Measurements from ENCODE around the gene EVI5. TPM values are rescaled to one million over a fixed set of nuclear protein-coding genes. Genes with fewer than 3 reads are reported as not detected.

The EVI5 gene
- total RNA-seq, 1 experiment from 2014 or later: 38.2 TPM

DNA sequence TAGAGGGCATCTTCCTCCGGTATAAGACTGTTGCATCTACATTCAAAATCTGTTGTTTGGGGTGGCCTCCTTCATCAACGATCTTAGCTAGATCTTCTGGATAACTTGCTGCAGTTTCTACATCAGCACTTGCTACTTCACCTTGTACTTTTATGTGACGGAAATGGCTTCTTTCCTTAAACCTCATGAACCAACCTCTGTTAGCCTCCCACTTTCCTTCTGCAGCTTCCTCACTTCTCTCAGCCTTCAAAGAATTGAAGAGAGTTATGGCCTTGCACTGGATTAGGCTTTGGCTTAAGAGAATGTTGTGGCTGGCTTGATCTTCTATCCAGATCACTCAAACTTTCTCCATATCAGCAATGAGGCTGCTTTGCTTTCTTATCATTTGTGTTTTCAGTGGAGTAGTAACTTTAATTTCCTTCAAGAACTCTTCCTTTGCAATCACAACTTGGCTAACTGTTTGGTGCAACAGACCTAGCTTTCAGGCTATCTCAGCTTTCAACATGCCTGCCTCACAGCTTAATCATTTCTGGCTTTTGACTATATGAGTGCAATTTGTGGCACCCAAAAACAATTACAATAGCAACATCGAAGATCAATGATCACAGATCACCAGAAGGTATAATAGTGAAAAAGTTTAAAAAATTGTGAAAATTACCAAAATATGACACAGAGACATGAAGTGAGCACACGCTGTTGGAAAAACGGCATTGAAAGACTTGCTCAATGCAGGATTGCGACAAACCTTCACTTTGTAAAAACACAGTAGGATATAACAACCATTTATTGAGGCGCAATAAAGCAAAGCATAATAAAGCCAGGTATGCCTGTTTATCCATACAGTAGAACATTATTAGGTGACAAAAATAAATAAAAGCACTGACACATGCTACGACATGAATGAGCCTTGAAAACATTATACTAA lies 241.5 kb downstream of the EVI5 start:
- TF ChIP-seq EZH2phosphoT487 (IDR thresholded peaks at IDR 0.05; ENCODE audit: borderline replicate concordance, low read length) (no peak), EZH2 (IDR thresholded peaks at IDR 0.05; ENCODE audit: low read length, unreplicated experiment) (no peak)
- TF ChIP-seq, protein P1, sequence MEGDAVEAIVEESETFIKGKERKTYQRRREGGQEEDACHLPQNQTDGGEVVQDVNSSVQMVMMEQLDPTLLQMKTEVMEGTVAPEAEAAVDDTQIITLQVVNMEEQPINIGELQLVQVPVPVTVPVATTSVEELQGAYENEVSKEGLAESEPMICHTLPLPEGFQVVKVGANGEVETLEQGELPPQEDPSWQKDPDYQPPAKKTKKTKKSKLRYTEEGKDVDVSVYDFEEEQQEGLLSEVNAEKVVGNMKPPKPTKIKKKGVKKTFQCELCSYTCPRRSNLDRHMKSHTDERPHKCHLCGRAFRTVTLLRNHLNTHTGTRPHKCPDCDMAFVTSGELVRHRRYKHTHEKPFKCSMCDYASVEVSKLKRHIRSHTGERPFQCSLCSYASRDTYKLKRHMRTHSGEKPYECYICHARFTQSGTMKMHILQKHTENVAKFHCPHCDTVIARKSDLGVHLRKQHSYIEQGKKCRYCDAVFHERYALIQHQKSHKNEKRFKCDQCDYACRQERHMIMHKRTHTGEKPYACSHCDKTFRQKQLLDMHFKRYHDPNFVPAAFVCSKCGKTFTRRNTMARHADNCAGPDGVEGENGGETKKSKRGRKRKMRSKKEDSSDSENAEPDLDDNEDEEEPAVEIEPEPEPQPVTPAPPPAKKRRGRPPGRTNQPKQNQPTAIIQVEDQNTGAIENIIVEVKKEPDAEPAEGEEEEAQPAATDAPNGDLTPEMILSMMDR (conservative IDR thresholded peaks at IDR 0.05; ENCODE audit: low read depth, low read length): no peak
- intact Hi-C loops (cut with micrococcal nuclease): no loop called here
- no peak overlapping the region for H3K27ac ChIP-seq (ENCODE audit: low read length)
- ATAC-seq (no peak), DNase-seq (no peak)
- ChIA-PET POLR2A (ENCODE audit: unreplicated experiment) (no interaction called here), CTCF (no interaction called here)
- no peaks in the 10 kb centered on the region for H3F3A ChIP-seq (ENCODE audit: low read length, unreplicated experiment)
- H2AFZ ChIP-seq (ENCODE audit: low read length): no peak overlapping the region
- H3K9ac ChIP-seq (ENCODE audit: low read length): no peak overlapping the region
- no peak overlapping the region for H3K4me2 ChIP-seq (ENCODE audit: low read length)
- H3K27me3 ChIP-seq (ENCODE audit: low read length): no peaks in the 10 kb centered on the region
- no peaks in the 10 kb centered on the region for H4K20me1 ChIP-seq (ENCODE audit: low read length)
- H3K4me3 ChIP-seq (ENCODE audit: low read length): no peak overlapping the region
- H3K79me2 ChIP-seq (ENCODE audit: low read length): no peaks in the 10 kb centered on the region
- BruUV-seq (replicated peaks): no TSS peak
- no peaks in the 10 kb centered on the region for H3K4me1 ChIP-seq (ENCODE audit: insufficient read depth, low read length)
- no peaks in the 10 kb centered on the region for H3K36me3 ChIP-seq (ENCODE audit: low read depth, low read length)
- H3K9me2 ChIP-seq (replicated peaks; ENCODE audit: low read length): no peaks in the 10 kb centered on the region
- H3K9me3 ChIP-seq (ENCODE audit: low read length): no peaks in the 10 kb centered on the region

- Histone ChIP-seq H3K9me2 (replicated peaks; ENCODE audit: low read length) (no peaks in the 10 kb centered on the region), H3K27me3 (ENCODE audit: low read length) (no peaks in the 10 kb centered on the region), H3K79me2 (ENCODE audit: low read length) (no peaks in the 10 kb centered on the region), H3K4me2 (ENCODE audit: low read length) (no peak overlapping the region), H3K4me3 (ENCODE audit: low read length) (no peak overlapping the region), H3K9ac (ENCODE audit: low read length) (no peak overlapping the region), H3F3A (ENCODE audit: low read length, unreplicated experiment) (no peaks in the 10 kb centered on the region), H3K4me1 (ENCODE audit: insufficient read depth, low read length) (peaks cover 8% of the 10 kb centered on the region), H3K9me3 (ENCODE audit: low read length) (no peaks in the 10 kb centered on the region), H4K20me1 (ENCODE audit: low read length) (no peaks in the 10 kb centered on the region), H2AFZ (ENCODE audit: low read length) (no peak overlapping the region), H3K27ac (ENCODE audit: low read length) (no peak overlapping the region), H3K36me3 (ENCODE audit: low read depth, low read length) (no peaks in the 10 kb centered on the region)
- POLR2A ChIA-PET (ENCODE audit: unreplicated experiment): no interaction called here
- CTCF ChIA-PET: no interaction called here
- TF ChIP-seq EZH2phosphoT487 (IDR thresholded peaks at IDR 0.05; ENCODE audit: borderline replicate concordance, low read length) (no peak), EZH2 (IDR thresholded peaks at IDR 0.05; ENCODE audit: low read length, unreplicated experiment) (no peak)
- TF ChIP-seq, protein P1 (conservative IDR thresholded peaks at IDR 0.05; ENCODE audit: low read depth, low read length): no peak
- peak; percentile 9 for DNase-seq
- intact Hi-C loops (cut with micrococcal nuclease): no loop called here
- ATAC-seq: no peak
- BruUV-seq (replicated peaks): no TSS peak
Observed at GRCh38 chr1:92538413-92539061, 246.4 kb downstream of the EVI5 start.

DNA sequence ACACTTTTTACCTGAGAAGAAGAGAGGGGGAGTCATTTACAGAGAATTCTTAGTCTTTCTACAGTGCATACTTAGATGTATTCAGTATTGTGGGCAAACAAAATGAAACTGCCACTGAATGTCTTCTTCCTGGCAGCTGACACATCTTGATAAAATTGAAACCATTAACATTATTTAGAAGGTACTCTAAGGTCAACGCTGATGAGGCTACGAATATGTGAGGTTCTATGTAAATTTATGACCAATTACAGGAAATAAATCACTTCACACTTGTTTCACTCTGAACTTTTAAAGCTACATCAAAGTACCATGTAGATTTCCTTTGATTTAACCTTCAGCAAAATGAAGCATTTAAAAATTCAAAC lies 246.9 kb downstream of the EVI5 start:
- Histone ChIP-seq H3K4me1 (ENCODE audit: insufficient read depth, low read length) (peaks cover 8% of the 10 kb centered on the region), H3K27ac (ENCODE audit: low read length) (no peak overlapping the region), H3K9me3 (ENCODE audit: low read length) (no peaks in the 10 kb centered on the region), H3K27me3 (ENCODE audit: low read length) (no peaks in the 10 kb centered on the region), H3K4me2 (ENCODE audit: low read length) (no peak overlapping the region), H3K79me2 (ENCODE audit: low read length) (no peaks in the 10 kb centered on the region), H2AFZ (ENCODE audit: low read length) (no peak overlapping the region), H3K9me2 (replicated peaks; ENCODE audit: low read length) (no peaks in the 10 kb centered on the region), H3K9ac (ENCODE audit: low read length) (no peak overlapping the region), H3K4me3 (ENCODE audit: low read length) (no peak overlapping the region), H3K36me3 (ENCODE audit: low read depth, low read length) (no peaks in the 10 kb centered on the region), H3F3A (ENCODE audit: low read length, unreplicated experiment) (no peaks in the 10 kb centered on the region), H4K20me1 (ENCODE audit: low read length) (no peaks in the 10 kb centered on the region)
- BruUV-seq (replicated peaks): no TSS peak
- POLR2A ChIA-PET (ENCODE audit: unreplicated experiment): no interaction called here
- DNase-seq (no peak), ATAC-seq (no peak)
- intact Hi-C loops (cut with micrococcal nuclease): no loop called here
- TF ChIP-seq EZH2 (IDR thresholded peaks at IDR 0.05; ENCODE audit: low read length, unreplicated experiment) (no peak), EZH2phosphoT487 (IDR thresholded peaks at IDR 0.05; ENCODE audit: borderline replicate concordance, low read length) (no peak)
- TF ChIP-seq, protein P1 (conservative IDR thresholded peaks at IDR 0.05; ENCODE audit: low read depth, low read length): no peak
- CTCF ChIA-PET: no interaction called here

Data from PC-3 (cell line).